Stimulated activated CD8-positive, alpha-beta memory T cell treated with anti-CD3 and anti-CD28 coated beads, Interleukin-7, amount 100 ng/mL, for 4 hours (primary cell): ENCODE measurements around the gene METTL23.

Experiments
- DNase-seq, 2 donors: peaks; one replicate each; pipeline ENCODE4 v3.0.0-alpha.2; 2020; ENCODE audit warnings: low read depth in 2 of 2

Gene METTL23

DNA sequence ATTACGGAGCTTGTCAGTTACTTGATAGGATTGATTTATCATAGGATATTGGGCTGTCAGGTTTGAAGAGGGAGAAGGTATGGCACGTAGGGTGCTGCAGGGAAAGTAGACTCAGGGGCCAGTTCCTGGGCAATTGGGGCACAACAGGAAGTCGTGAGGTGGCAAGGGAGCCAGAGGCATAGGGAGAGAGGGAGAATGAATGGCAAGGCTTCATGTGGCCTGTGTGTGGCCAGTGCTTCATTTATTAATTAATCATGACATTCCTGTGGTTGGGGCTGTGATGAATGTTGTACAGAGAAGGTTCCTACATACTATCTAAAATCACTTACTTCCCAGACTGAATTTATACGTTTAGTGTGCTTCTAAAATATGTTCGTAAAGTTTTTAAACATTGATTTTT, 30.6 kb downstream of the METTL23 start:
- no peak for DNase-seq

DNA sequence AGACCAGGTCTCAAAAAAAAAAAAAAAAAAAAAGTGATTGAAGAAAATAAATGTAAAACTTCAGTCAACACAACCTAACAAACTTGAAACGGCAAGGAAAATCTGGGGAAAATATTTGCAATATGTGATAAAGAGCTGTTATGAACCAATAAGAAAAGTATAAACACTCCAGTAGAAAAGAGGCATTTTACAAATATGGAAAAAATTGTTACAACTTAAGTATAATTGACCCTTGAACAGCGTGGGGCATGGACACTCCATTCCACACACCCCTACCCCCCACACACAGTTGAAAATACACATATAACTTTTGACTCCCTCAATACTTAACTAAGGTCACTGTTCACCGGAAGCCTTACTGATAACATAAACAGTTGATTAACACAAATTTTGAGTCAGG, 31.9 kb downstream of the METTL23 start:
- no peak for DNase-seq

- peak; percentile 51 to 54 for DNase-seq
Measured at GRCh38 chr17:76772842-76773525, 46.3 kb downstream of the METTL23 start.

GRCh38 chr17:76775021-76775600, 48.5 kb downstream of the METTL23 start:
- no peak for DNase-seq

DNA sequence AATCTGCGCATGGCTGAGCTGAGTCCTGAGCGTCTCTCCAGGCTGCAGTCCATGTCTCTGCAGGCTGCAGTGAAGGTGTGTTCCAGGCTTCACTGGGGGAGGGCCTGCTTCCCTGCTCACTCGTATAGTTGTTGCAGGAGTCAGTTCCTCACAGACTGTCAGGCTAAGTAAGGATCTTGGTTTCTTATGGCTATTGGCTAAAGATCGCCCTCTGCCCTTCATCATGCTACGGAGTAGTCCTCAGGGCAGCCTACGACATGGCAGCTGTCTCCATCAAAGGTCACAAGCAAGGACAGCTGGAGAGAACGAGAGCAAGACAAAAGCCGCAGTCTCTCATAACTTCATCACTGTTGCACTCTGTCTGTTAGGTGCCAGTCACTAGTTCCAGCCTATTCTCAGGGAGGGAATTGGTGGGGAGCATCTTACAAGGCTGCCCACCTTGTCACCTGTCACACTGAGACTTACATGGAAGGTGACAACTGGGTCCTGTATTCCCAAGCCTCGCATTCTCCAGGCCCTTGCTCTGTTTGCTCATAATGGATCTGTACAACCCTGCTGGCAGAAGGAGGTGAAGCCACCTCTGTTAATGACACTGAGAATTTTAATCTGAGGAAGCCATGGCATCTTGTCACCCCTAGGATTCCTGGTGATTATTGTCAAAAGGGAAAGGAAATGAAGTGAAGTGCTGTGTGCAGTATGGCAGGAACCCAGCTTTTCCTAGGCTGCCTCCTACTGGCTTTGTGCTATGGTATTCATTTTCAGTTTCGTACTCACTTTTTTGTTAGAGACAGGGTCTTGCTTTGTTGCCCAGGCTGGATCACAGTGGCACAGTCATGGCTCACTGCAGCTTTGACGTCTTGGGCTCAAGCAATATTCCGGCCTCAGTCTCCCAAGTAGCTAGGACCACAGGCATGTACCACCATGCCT, 54.7 kb downstream of the METTL23 start:
- no peak for DNase-seq

DNA sequence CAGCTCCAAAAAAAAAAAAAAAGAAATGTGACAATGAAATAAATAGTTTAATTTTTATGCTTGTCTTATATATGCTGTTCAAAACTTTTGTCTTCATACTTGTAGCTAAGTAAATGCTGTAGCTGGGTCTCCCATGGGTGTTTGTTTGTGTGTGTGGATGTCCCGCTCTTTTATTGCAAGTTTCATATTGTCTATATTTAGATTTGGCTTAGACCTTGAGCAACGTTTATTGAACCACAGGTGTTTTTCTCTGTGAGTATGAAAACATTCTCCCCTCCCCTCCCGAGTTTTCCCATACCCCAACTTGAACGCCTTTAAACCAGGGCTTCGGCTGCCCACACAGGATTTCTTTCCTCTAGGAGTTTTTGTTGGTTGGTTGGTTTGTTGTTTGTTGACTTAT, 56.5 kb downstream of the METTL23 start:
- DNase-seq: no peak
